Endothelial cell of umbilical vein (primary cell): ENCODE data around the gene AK9. TPM values are rescaled to one million over a fixed set of nuclear protein-coding genes. Genes with fewer than 3 reads are reported as not detected.

Experiments used
- BruUV-seq: library from RNA; stranded (reverse); fragments of 400-500 nt; replicated peaks from 2 replicates; lab custom pipeline; 2021; lab: Mats Ljungman, UMichigan
- CTCF ChIA-PET: fragments of 300-600, 350-600 bp; sonication (Branson Sonifier 250); formaldehyde crosslinking; loops from one replicate; lab custom pipeline; 2021; ENCODE audit warnings: antibody characterized with exemption, inconsistent platforms; lab: Charles Lee
- POLR2A ChIA-PET: fragments of 300-600, 350-600 bp; sonication (Branson Sonifier 250); formaldehyde crosslinking; loops from one replicate; lab custom pipeline; 2021; ENCODE audit warnings: antibody characterized with exemption, inconsistent platforms; lab: Charles Lee
- DNase-seq: peaks from one replicate; pipeline ENCODE4 v3.0.0-alpha.2; 2011; ENCODE audit warnings: low read depth, low spot score
- FAIRE-seq: peaks from 2 replicates; lab custom pipeline; 2011; peaks lifted over from hg19 to GRCh38; lab: Jason Lieb, UNC
- H2AFZ ChIP-seq: 2 replicates; pipeline ENCODE4 v1.6.0; 2012; ENCODE audit warnings: low read depth, low read length, control low read depth, inconsistent platforms
- H3K27ac ChIP-seq: 2 replicates; pipeline ENCODE4 v1.5.1; 2011; ENCODE audit warnings: low read depth, mild to moderate bottlenecking, control low read depth, low read length, moderate library complexity; ENCODE audit not compliant: insufficient read depth
- H3K27me3 ChIP-seq, 2 experiments: 2 replicates each; pipeline versions ENCODE4 v1.6.0 to v1.6.1; 2011; ENCODE audit warnings: low read length in 2 of 2, mixed read lengths in 1 of 2; ENCODE audit not compliant: control insufficient read depth in 2 of 2, insufficient read depth in 2 of 2
- H3K36me3 ChIP-seq, 2 experiments: 2 replicates in 1 of 2; 3 replicates in 1 of 2; pipeline ENCODE4 v1.5.1; 2011; ENCODE audit warnings: low read length in 2 of 2, mild to moderate bottlenecking in 1 of 2, moderate library complexity in 1 of 2; ENCODE audit not compliant: control insufficient read depth in 2 of 2, insufficient read depth in 2 of 2; ENCODE audit errors: extremely low read depth in 1 of 2
- H3K4me1 ChIP-seq: 3 replicates; pipeline ENCODE4 v1.5.1; 2011; ENCODE audit warnings: mild to moderate bottlenecking, low read length; ENCODE audit not compliant: control insufficient read depth, insufficient read depth; ENCODE audit errors: extremely low read depth
- H3K4me2 ChIP-seq: 2 replicates; pipeline ENCODE4 v1.6.1; 2011; ENCODE audit warnings: low read length, control low read depth, mixed read lengths; ENCODE audit not compliant: insufficient read depth
- H3K4me3 ChIP-seq, 3 experiments: fragments of 200-600 bp in 1 of 3; sonication (generic), shearing (Covaris generic) in 1 of 3; replicated peaks in 1 of 3; 2 replicates each; pipeline ENCODE4 v1.5.1; 2011 to 2016; ENCODE audit warnings: control low read depth in 3 of 3, low read length in 3 of 3, mild to moderate bottlenecking in 2 of 3, inconsistent platforms in 1 of 3, low read depth in 1 of 3, moderate library complexity in 1 of 3; ENCODE audit not compliant: insufficient read depth in 1 of 3
- H3K79me2 ChIP-seq: 2 replicates; pipeline ENCODE4 v1.6.0; 2012; ENCODE audit warnings: low read length, inconsistent platforms; ENCODE audit not compliant: control insufficient read depth, insufficient read depth
- H3K9ac ChIP-seq: replicated peaks from 2 replicates; pipeline ENCODE3; 2011; ENCODE audit warnings: low read length, control low read depth; ENCODE audit not compliant: insufficient read depth; ENCODE audit errors: extremely low read depth
- H3K9me1 ChIP-seq: replicated peaks from 3 replicates; pipeline ENCODE4 v1.6.0; 2011; ENCODE audit warnings: mild to moderate bottlenecking, low read length; ENCODE audit not compliant: control insufficient read depth, insufficient read depth; ENCODE audit errors: extremely low read depth
- H3K9me3 ChIP-seq: replicated peaks from 2 replicates; pipeline ENCODE4 v1.5.1; 2012; ENCODE audit warnings: low read length, inconsistent platforms; ENCODE audit not compliant: control insufficient read depth, insufficient read depth
- H4K20me1 ChIP-seq: replicated peaks from 2 replicates; pipeline ENCODE3; 2011; ENCODE audit warnings: mild to moderate bottlenecking, low read length; ENCODE audit not compliant: control insufficient read depth, insufficient read depth; ENCODE audit errors: extremely low read depth
- EZH2 ChIP-seq: IDR thresholded peaks from 2 replicates; pipeline ENCODE4 v1.6.1; 2012; ENCODE audit warnings: borderline replicate concordance, low read depth, mild to moderate bottlenecking, moderate library complexity, low read length, inconsistent platforms; ENCODE audit not compliant: severe bottlenecking
- FOS ChIP-seq: IDR thresholded peaks from 2 replicates; pipeline ENCODE4 v1.6.1; 2011; ENCODE audit warnings: mild to moderate bottlenecking, low read length, moderate library complexity, borderline replicate concordance; ENCODE audit not compliant: insufficient read depth
- GATA2 ChIP-seq: IDR thresholded peaks from 2 replicates; pipeline ENCODE4 v1.7.0; 2011; ENCODE audit warnings: low read depth, mild to moderate bottlenecking, moderate library complexity, mixed read lengths, low read length; ENCODE audit not compliant: insufficient read length, insufficient read depth
- JUN ChIP-seq: IDR thresholded peaks from 2 replicates; pipeline ENCODE4 v1.6.1; 2011; ENCODE audit warnings: borderline replicate concordance, low read depth; ENCODE audit not compliant: insufficient read length, insufficient read depth
- MYC ChIP-seq: IDR thresholded peaks from one replicate; pipeline ENCODE4 v1.6.1; 2011; ENCODE audit warnings: mild to moderate bottlenecking, low read depth, low read length
- POLR2A ChIP-seq: IDR thresholded peaks from 2 replicates; pipeline ENCODE4 v1.6.1; 2012; ENCODE audit warnings: low read depth, mild to moderate bottlenecking, control low read depth, low read length
- POLR2AphosphoS5 ChIP-seq: IDR thresholded peaks from 2 replicates; pipeline ENCODE4 v1.6.1; 2012; ENCODE audit warnings: low read depth, mild to moderate bottlenecking, control low read depth, low read length, moderate library complexity; ENCODE audit not compliant: insufficient read depth
- dilution Hi-C: fragments of 300-500 bp; cut with MboI; formaldehyde crosslinking; loops from one replicate; pipeline ENCODE4 v1.15.0; 2019; ENCODE audit warnings: low sequenced_read_pairs; ENCODE audit not compliant: extremely low pct_ligation_motif_present
- intact Hi-C: fragments of 100-400 bp; cut with micrococcal nuclease; formaldehyde crosslinking; loops from one replicate; pipeline ENCODE4 v1.10.0; 2022
- polyA plus RNA-seq, 4 experiments: library from polyadenylated mRNA; depleted of rRNA in 3 of 4; stranded (reverse) in 3 of 4; unstranded in 1 of 4; fragments of >200 nt; gene quantifications; 2 replicates each; pipeline versions ENCODE4 v1.2.1 to v1.2.3, GENCODE V29; 2011 to 2012; ENCODE audit warnings: missing spikeins in 1 of 4
- total RNA-seq: library from RNA; stranded (reverse); gene quantifications from 2 replicates; pipeline ENCODE4 v1.2.3, GENCODE V29; 2021
- TF ChIP-seq, protein P1 (sequence below), 2 donors: IDR thresholded peaks; 1 replicate in 1 of 2; 2 replicates in 1 of 2; pipeline ENCODE4 v1.5.1; 2011; ENCODE audit warnings: low read length in 2 of 2, mild to moderate bottlenecking in 2 of 2, moderate library complexity in 2 of 2, control low read depth in 1 of 2, inconsistent platforms in 1 of 2, low read depth in 1 of 2; ENCODE audit not compliant: insufficient read depth in 1 of 2; ENCODE audit errors: extremely low read depth in 1 of 2
- TF ChIP-seq, protein P2 (sequence below): IDR thresholded peaks from 2 replicates; pipeline ENCODE4 v1.6.1; 2011; ENCODE audit not compliant: insufficient read depth, insufficient read length

Gene AK9
- total and polyA plus RNA-seq, 2 donors (not counting 3 experiments of a cell fraction or from before 2014, with no cell fraction given): 1.4 to 3.2 TPM

DNA sequence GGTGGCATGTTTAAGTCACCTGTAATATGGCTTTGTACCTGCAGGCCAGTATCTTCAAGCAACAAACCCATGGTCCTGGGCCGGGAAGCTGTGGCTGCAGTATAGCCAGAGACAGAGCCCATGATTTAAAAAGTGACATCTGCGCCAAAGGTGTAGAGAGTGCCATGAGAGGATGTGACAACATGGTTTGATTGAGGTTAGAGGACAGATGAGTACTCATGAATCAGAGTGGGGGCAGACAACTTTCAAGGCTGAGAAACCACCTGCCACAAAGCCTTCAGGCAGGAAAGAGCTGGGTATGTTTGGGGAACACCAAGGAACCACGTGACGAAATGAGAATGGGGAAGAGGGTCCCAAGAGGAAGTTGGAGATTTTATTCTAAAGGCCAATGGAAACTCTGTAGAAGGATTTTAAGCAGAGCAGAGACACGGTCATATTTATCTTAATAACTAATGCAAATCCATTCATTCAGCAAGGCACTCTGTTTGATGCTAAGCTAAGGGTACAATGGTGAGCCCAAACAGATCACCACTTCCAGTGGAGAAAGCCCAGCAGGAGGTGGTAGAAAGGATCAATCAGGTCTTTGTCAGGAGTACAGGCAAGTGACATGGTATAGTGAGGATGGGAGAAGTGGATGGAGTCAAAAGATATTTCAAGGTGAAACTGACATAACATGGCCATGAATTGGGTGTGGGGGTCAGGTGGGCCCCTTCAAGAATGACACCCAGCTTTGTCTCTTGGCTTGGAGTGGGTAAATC, 232.0 kb downstream of the AK9 start:
- ChIA-PET POLR2A (no interaction called here), CTCF (no interaction called here)
- H3K9me1 ChIP-seq: no peaks in the 10 kb centered on the region
- intact Hi-C loops (no loop called here), dilution Hi-C loops (no loop called here)
- H3K4me2 ChIP-seq: no peak overlapping the region
- no TSS peak for BruUV-seq
- no peaks in the 10 kb centered on the region for H3K9me3 ChIP-seq
- no peak overlapping the region for H3K27ac ChIP-seq
- no peak overlapping the region for H2AFZ ChIP-seq
- H3K36me3 ChIP-seq: peaks cover 3 to 4% of the 10 kb centered on the region in 2 experiments
- H3K9ac ChIP-seq: no peak overlapping the region
- no peaks in the 10 kb centered on the region for H3K79me2 ChIP-seq
- no peak for DNase-seq
- H3K4me3 ChIP-seq: no peak overlapping the region
- H4K20me1 ChIP-seq: no peaks in the 10 kb centered on the region
- FAIRE-seq: no peak
- no peak for TF ChIP-seq GATA2
- TF ChIP-seq, protein P1, sequence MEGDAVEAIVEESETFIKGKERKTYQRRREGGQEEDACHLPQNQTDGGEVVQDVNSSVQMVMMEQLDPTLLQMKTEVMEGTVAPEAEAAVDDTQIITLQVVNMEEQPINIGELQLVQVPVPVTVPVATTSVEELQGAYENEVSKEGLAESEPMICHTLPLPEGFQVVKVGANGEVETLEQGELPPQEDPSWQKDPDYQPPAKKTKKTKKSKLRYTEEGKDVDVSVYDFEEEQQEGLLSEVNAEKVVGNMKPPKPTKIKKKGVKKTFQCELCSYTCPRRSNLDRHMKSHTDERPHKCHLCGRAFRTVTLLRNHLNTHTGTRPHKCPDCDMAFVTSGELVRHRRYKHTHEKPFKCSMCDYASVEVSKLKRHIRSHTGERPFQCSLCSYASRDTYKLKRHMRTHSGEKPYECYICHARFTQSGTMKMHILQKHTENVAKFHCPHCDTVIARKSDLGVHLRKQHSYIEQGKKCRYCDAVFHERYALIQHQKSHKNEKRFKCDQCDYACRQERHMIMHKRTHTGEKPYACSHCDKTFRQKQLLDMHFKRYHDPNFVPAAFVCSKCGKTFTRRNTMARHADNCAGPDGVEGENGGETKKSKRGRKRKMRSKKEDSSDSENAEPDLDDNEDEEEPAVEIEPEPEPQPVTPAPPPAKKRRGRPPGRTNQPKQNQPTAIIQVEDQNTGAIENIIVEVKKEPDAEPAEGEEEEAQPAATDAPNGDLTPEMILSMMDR (IDR thresholded peaks at IDR 0.05; ENCODE audit: extremely low read depth in 1 of 2, insufficient read depth in 1 of 2, low read depth in 1 of 2, low read length in 2 of 2): no peak
- no peak for TF ChIP-seq POLR2A
- no peak for TF ChIP-seq MYC
- TF ChIP-seq FOS: no peak
- no peak for TF ChIP-seq POLR2AphosphoS5
- TF ChIP-seq JUN: no peak
- no peak for TF ChIP-seq EZH2
- TF ChIP-seq, protein P2, sequence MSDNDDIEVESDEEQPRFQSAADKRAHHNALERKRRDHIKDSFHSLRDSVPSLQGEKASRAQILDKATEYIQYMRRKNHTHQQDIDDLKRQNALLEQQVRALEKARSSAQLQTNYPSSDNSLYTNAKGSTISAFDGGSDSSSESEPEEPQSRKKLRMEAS: no peak
- H3K27me3 ChIP-seq: no peaks in the 10 kb centered on the region
- peaks cover 7% of the 10 kb centered on the region for H3K4me1 ChIP-seq
